GM18498 (cell line): ENCODE data around the gene GRIPAP1.

Experiments
- ATAC-seq: cut with Tn5 transposase; IDR thresholded peaks from one replicate; pipeline ENCODE4 v1.9.1; 2021; ENCODE audit warnings: mild to moderate bottlenecking, moderate library complexity; ENCODE audit not compliant: unreplicated experiment

The GRIPAP1 gene

DNA sequence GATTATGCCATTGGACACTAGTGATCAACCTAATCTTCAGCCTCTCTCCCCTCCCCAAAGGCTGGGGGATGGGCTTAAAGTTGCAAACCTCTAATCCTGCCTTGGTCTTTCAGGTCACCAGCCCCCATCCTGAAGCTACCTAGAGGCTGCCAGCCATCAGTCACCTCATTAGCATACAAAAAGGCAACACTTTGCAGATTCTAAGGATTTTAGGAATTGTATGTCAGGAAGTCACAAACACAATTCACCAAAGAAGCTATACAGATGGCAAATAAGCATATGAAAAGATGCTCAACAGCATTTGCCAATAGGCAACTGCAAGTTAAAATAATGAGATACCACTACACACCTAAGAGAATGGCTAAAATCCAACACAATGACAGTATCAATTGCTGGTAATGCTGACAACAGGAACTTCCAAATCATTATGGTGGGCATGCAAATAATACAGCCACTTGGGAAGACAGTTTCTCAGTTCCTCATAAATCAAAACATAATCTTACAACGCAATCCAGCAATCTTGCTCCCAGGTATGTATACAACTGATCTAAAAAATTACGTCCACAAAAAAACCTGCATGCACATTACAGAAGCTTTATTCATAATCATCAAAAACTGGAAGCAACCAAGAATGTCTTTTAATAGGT is 74.2 kb downstream of the GRIPAP1 start:
- no peak for ATAC-seq

GRCh38 chrX:48927123-48927522 is 74.9 kb downstream of the GRIPAP1 start:
- ATAC-seq, result no peak

DNA sequence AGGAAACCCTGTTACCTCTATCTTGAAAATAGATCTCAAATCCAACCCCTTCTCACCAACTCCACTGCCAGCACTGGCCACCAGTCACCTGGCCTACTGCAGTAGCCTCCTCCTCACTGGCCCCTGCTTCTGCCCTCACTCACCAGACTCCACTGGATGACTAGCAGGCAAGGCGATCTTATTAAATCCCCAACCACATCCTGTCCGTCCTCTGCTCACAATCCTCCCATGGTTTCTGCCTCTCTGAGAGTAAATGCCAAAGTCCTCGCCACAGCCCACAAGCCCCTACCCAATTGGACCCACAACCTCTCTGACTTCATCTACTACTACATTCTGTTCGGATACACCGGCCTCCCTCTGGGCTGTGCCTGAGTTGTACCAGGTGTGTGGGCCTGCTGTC is 77.8 kb downstream of the GRIPAP1 start:
- no peak for ATAC-seq

DNA sequence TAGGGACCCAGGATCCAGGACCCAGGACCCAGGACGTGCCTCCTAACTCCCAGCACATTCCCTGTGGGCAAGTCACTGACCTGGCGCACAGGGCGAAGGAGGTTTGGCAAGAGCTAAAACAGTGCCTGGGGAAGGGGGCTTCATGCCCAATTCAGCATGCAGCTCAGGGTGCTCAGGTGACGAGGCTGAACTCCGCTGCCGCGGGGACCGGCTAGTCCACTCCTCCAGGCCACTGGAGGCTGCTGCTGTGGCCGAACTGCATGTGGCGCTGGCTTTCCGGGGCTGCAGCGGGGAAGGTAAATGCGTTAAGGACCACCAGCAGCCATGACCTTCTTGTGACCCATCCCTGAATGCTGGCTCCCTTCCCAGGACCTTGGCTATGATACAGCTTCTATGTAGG is 78.3 kb downstream of the GRIPAP1 start:
- ATAC-seq, result no peak
